Mucosa of rectum (tissue), 2 donors: ENCODE data around the gene CACNG7.

Source experiments
- H3K27ac ChIP-seq, 2 donors: one replicate each; pipeline ENCODE4 v1.7.0; 2013; ENCODE audit warnings: inconsistent platforms in 2 of 2, low read depth in 2 of 2, low read length in 2 of 2
- H3K27me3 ChIP-seq, 2 donors: one replicate each; pipeline ENCODE4 v1.7.0; 2013; ENCODE audit warnings: low read length in 2 of 2; ENCODE audit not compliant: control insufficient read depth in 2 of 2, insufficient read depth in 2 of 2
- H3K36me3 ChIP-seq, 2 donors: one replicate each; pipeline ENCODE4 v1.7.0; 2013; ENCODE audit warnings: low read length in 2 of 2; ENCODE audit not compliant: control insufficient read depth in 2 of 2, insufficient read depth in 2 of 2
- H3K4me1 ChIP-seq, 2 donors: one replicate each; pipeline ENCODE4 v1.7.0; 2013; ENCODE audit warnings: low read length in 2 of 2, mild to moderate bottlenecking in 1 of 2; ENCODE audit not compliant: control insufficient read depth in 2 of 2, insufficient read depth in 2 of 2
- H3K4me3 ChIP-seq, 2 donors: one replicate each; pipeline ENCODE4 v1.7.0; 2013; ENCODE audit warnings: low read length in 2 of 2
- H3K9ac ChIP-seq, 2 donors: one replicate each; pipeline ENCODE4 v1.7.0; 2013; ENCODE audit warnings: low read length in 2 of 2, low read depth in 1 of 2, mild to moderate bottlenecking in 1 of 2
- H3K9me3 ChIP-seq, 2 donors: one replicate each; pipeline ENCODE4 v1.7.0; 2013; ENCODE audit warnings: low read length in 2 of 2; ENCODE audit not compliant: control insufficient read depth in 2 of 2
- donor health status: healthy.
- donor health status: Normal muscosa, but diverticular disease.

CACNG7 gene

DNA sequence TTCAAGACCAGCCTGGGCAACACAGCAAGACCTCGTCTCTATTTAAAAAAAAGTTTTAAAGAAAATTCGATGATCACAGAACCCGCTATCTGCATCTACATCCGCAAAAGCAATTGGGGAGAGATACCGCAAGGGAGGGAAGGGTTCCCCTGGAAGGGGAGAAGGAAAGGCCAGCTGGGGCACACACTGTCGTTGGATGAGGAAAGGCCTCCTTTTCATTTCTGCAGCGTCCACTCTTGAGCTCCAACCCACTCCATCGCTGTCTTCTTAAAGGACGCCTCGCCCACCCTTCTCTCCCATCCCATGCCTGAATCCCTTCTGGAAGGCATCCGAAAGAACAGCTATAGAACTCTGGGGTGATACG, 30.3 kb upstream of the CACNG7 start:
- peaks cover 11 to 12% of the 10 kb centered on the region in 2 donors for H3K36me3 ChIP-seq
- H3K27me3 ChIP-seq = peaks cover 19 to 22% of the 10 kb centered on the region in 2 donors
- no peaks in the 10 kb centered on the region for H3K9me3 ChIP-seq
- H3K4me1 ChIP-seq = peaks cover 11 to 21% of the 10 kb centered on the region in 2 donors
- peak overlapping the region; percentile 64 to 83 for H3K4me3 ChIP-seq
- H3K27ac ChIP-seq = no peak overlapping the region
- peak overlapping the region; percentile 49 to 54 for H3K9ac ChIP-seq

DNA sequence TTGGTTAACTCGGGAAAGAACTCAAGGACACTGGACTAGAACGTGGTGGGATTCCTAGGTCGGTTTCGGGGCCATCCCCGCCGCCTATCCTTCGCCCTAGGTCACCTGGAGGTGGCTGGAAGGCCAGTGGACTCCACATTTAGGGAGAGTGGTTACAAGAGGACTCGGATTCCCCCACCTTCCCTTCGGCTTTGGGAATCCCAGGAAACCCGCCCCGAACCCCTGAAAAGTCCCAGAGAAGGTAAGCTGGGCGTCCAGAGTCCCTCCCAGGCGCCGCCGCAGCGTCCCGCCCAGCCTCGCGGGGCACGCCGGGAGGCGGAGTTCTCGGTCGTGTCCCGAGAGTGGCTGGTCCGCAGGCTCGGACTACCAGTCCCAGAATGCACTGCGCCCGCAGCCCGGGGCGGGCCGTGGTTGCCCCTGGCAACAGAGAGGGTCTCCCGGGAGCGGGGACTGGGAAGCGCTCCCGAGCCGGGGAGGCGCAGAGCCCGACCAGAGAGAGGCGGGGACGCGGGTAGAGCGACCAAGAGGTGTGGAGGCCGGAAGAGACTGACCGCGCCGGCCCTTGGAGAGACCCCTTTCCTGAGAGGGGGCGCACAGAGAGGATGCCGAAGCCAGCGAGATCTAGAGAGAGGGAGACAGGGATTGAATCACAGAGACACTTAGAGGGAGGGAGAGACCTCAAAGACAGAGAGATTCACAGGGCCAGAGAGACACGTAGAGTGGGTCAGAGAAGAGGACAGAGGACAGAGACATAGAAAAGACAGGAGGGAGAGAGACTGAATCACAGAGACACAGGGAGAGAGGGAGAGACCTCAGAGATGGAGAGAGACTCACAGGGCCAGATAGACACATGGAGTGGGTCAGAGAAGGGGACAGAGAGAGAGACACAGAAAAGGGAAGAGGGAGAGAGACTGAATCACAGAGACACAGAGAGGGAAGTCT, 29.7 kb upstream of the CACNG7 start:
- Histone ChIP-seq H3K27ac (no peak overlapping the region), H3K4me3 (peak overlapping the region; percentile 64 to 83), H3K27me3 (peaks cover 25 to 27% of the 10 kb centered on the region in 2 donors), H3K36me3 (peaks cover 4 to 6% of the 10 kb centered on the region in 2 donors), H3K9ac (peak overlapping the region; percentile 49 to 54), H3K4me1 (peaks cover 11 to 21% of the 10 kb centered on the region in 2 donors), H3K9me3 (no peaks in the 10 kb centered on the region)

DNA sequence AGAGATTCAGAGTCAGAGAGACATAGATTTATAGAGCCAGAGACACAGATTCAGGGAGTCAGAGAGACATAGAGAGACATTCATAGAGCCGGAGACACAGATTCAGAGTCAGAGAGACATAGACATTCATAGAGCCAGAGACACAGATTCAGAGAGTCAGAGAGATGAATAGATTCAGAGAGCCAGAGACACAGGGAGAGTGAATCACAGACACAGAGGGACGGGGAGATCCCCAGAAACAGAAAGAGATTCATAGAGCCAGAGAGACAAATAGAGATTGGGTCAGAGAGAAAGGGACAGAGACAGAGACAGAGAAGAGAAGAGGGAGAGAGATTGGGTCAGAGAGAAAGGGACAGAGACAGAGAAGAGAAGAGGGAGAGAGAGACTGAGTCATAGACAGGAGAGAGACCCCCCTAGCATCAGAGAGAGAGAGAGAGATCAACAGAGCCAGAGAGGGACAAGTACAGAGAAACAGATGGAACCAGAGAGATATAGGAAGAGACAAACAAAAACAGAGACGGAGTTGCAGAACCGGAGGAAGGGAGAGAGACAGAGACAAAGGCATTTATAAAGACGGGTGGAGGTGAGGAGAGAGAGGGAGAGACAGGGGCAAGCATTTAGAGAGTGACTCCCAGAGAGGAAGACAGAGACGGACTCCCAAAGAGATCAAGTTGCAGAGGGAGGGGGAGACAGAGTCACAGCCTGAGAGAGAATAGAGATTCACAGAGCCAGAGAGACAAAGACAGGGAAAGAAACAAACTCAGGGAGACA, 28.2 kb upstream of the CACNG7 start:
- peaks cover 30 to 31% of the 10 kb centered on the region in 2 donors for H3K27me3 ChIP-seq
- H3K9me3 ChIP-seq = no peaks in the 10 kb centered on the region
- H3K27ac ChIP-seq = no peak overlapping the region
- H3K4me3 ChIP-seq = no peak overlapping the region
- peaks cover 0 to 1% of the 10 kb centered on the region in 2 donors for H3K36me3 ChIP-seq
- H3K9ac ChIP-seq = no peak overlapping the region
- peaks cover 11 to 19% of the 10 kb centered on the region in 2 donors for H3K4me1 ChIP-seq

DNA sequence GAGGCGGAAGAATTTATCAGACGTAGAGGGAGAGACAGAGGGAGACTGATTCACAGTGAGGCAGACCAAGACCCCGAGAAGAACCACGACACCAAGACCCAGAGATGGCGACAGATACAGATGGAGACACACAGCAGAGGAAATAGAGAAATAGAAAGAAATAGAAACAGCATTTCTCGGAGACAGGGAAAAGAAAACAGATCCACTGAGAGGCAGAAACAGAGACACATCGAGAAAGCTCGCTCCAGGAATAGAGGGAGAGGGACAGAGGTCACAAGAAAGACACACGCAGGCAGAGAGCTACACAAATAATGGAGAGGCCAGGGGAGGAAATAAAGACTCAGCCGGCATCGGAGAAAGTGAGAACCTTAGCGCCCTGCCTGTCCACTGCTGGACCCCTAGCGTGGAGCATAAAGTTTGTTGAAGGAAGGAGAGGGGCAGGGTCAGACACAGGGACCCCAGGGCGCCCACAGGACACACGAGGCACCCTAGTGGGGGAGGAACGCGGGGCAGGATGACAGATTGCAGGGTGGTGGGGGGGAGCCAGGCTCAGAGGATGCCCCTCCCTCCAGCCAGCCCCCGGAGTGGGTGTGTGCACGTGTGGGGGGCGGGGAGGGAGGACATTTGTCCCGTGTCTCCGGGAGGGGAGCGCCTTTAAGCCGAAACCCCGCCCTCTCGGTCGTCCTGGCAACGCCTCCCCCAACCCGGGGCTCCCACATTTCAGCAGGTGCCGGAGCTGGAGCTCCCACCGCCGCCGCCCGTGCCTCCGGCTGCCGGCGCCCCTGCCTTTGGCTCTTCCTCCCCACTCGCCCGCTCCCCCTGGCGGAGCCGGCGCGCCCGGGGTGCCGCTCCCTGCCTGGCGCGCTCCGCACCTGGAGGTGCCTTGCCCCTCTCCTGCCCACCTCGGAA, 27.3 kb upstream of the CACNG7 start, which contains the start of gene PRKCG:
Gene PRKCG, plus strand, starts transcription at position 716 of the 909 bp plus-strand sequence. CDS start 298 bp downstream, outside the sequence.
- H3K27me3 ChIP-seq = peaks cover 30 to 31% of the 10 kb centered on the region in 2 donors
- H3K4me1 ChIP-seq = peaks cover 11 to 19% of the 10 kb centered on the region in 2 donors
- no peak within 1 kb of the TSS for H3K9ac ChIP-seq
- peak within 1 kb of the TSS; percentile 31 to 44 for H3K4me3 ChIP-seq
- no peaks in the 10 kb centered on the region for H3K36me3 ChIP-seq
- no peaks in the 10 kb centered on the region for H3K9me3 ChIP-seq
- no peak within 1 kb of the TSS for H3K27ac ChIP-seq

DNA sequence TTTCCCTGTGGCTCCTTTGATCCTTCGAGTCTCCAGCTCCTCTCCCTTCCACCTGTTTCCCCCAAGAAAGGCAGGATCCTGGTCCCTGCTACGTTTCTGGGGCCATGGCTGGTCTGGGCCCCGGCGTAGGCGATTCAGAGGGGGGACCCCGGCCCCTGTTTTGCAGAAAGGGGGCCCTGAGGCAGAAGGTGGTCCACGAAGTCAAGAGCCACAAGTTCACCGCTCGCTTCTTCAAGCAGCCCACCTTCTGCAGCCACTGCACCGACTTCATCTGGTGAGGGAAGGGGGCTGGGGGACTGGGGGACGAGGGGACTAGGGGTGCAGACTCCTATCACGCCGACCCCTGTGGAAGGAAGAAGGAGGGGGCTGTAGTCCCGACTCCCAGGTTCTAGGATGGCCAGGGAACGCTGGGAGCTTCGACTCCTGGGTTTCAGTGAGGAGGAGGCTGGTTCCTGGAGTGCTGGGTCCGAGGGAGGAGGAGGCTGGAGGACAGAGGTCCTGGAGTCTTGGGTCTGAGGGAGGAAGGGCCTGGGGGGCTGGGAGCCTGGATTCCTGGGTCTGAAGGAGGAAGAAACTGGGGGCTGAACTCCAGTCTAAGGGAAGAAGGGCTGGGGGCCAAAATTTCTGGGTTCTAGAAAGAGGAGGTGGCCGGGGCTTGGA, 26.6 kb upstream of the CACNG7 start:
- Histone ChIP-seq H3K27me3 (peaks cover 30 to 31% of the 10 kb centered on the region in 2 donors), H3K9ac (no peak overlapping the region), H3K9me3 (no peaks in the 10 kb centered on the region), H3K36me3 (no peaks in the 10 kb centered on the region), H3K4me3 (peak overlapping the region in 1 of 2 donors; percentile 44), H3K27ac (no peak overlapping the region), H3K4me1 (peaks cover 11 to 19% of the 10 kb centered on the region in 2 donors)

DNA sequence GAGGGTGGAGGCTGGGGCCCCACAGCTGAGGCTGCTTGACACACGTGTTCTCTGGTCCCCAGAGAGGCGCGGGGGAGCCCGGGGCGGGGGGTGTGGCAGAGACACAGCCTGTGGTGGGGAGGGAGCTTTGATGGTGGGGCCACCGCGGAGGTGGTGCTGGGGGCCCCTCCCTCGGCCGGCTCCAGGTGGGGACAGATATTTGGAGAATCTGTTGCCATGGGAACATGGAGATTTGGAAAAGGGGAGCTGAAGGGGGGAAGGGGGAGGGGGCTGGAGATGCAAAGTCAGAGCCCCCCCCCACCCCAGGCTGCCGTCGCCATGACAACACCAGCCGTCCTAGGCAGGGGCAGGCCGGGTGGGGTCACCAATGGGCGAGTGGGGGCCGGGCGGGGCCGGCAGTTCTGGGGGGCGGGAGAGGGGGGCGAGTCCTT, 25.8 kb upstream of the CACNG7 start:
- Histone ChIP-seq H3K36me3 (no peaks in the 10 kb centered on the region), H3K4me3 (no peak overlapping the region), H3K4me1 (peaks cover 11 to 19% of the 10 kb centered on the region in 2 donors), H3K9ac (no peak overlapping the region), H3K9me3 (no peaks in the 10 kb centered on the region), H3K27me3 (peaks cover 30 to 31% of the 10 kb centered on the region in 2 donors), H3K27ac (no peak overlapping the region)

DNA sequence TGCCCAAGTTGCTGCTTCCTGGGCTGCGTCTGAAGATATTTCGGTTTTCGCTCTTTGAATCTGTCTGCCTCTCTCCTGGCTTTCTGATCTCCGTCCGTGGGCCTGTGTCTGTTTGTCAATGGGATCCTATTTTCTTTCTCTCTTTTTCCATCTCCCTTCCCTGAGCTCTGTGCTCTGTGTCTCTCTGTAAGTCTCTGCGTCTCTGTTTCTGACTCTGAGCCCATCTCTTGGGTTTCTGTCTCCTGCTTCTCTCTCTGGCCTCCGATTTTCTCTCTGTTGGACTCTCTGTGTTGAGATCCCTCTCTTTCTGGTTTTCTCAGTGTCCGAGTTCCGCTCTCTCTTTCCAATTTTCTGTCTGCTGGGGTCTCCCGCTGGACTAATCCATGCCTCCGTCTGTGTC, 25.3 kb upstream of the CACNG7 start:
- H3K4me3 ChIP-seq = no peak overlapping the region
- peaks cover 30 to 31% of the 10 kb centered on the region in 2 donors for H3K27me3 ChIP-seq
- H3K36me3 ChIP-seq = no peaks in the 10 kb centered on the region
- peaks cover 10 to 17% of the 10 kb centered on the region in 2 donors for H3K4me1 ChIP-seq
- no peak overlapping the region for H3K27ac ChIP-seq
- no peak overlapping the region for H3K9ac ChIP-seq
- no peaks in the 10 kb centered on the region for H3K9me3 ChIP-seq

DNA sequence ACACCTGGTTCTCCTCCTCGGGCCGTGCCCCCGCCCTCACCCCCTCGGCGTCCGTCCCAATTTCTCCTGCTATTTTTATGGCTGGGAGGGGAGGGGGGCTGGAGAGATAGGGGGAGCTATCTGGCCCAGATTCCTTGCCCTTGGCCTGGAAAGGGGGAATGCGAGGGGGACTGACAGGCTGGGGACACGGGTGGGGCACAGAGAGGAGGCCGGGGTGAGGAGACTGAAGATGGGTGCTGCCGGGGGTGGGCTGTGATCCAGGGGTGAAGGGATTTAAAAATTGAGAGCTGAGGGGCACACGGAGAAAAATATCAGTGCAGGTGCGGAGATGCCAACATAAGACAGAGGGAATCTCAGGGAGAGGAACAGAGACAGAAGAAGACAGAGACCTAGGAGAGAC, 24.8 kb upstream of the CACNG7 start:
- H3K9ac ChIP-seq = no peak overlapping the region

DNA sequence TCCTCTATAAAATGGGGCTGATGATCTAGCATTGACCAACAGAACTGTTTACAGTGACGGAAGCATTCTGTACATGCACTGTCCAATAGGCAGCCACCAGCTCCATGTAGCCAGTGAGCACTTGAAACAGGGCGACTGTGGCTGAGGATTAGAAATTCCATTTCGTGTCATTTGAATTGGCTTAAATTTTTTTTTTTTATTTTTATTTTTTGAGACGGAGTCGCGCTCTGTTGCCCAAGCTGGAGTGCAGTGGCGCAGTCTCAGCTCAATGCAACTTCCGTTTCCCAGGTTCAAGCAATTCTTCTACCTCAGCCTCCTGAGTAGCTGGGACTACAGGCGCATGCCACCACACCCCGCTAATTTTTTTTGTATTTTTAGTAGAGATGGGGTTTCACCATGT, 24.0 kb upstream of the CACNG7 start:
- Histone ChIP-seq H3K4me1 (peaks cover 8 to 10% of the 10 kb centered on the region in 2 donors), H3K27me3 (peaks cover 24 to 26% of the 10 kb centered on the region in 2 donors), H3K9ac (no peak overlapping the region), H3K36me3 (no peaks in the 10 kb centered on the region), H3K9me3 (no peaks in the 10 kb centered on the region), H3K4me3 (no peak overlapping the region), H3K27ac (no peak overlapping the region)

More for the DNA sequence above, 24.8 kb upstream of the CACNG7 start:
- Histone ChIP-seq H3K4me3 (no peak overlapping the region), H3K36me3 (no peaks in the 10 kb centered on the region), H3K27ac (no peak overlapping the region), H3K9me3 (no peaks in the 10 kb centered on the region), H3K27me3 (peaks cover 30 to 31% of the 10 kb centered on the region in 2 donors), H3K4me1 (peaks cover 8 to 14% of the 10 kb centered on the region in 2 donors)
